Fibroblast of mammary gland (primary cell): ENCODE results near the gene ADAMTS2.

Source experiments
- DNase-seq: peaks from one replicate; pipeline ENCODE4 v3.0.0-alpha.2; 2010; ENCODE audit warnings: low read depth
- H3K4me3 ChIP-seq: 2 replicates; pipeline ENCODE4 v1.5.1; 2011; ENCODE audit warnings: low read depth, mild to moderate bottlenecking, low read length, moderate library complexity; ENCODE audit not compliant: control insufficient read depth
- CTCF ChIP-seq: conservative IDR thresholded peaks from 2 replicates; pipeline ENCODE4 v1.5.1; 2011; ENCODE audit warnings: low read depth, low read length, inconsistent platforms; ENCODE audit not compliant: control insufficient read depth, insufficient read depth

The ADAMTS2 gene

DNA sequence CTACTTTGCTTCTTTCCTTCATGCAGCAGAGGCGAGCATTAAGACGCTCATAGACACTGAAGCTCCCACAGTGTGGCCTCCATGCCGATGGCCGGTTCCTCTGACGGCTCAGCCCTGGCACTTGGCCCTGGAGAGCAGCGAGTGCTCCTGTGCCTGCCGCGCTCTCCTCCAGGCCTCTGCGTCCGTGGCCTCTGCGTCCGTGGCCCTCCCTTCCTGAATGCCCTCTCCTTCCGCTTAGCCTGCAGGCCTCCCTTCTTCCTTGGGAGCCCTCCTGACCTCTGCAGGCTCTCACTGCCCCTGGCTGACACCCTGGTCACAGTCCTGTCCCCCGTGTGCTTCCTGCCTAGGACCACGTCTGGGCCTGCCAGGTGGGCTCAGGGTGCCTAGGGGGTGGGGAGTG is 192.3 kb downstream of the ADAMTS2 start:
- H3K4me3 ChIP-seq, result no peak overlapping the region
- DNase-seq, result no peak
- TF ChIP-seq CTCF, result no peak

DNA sequence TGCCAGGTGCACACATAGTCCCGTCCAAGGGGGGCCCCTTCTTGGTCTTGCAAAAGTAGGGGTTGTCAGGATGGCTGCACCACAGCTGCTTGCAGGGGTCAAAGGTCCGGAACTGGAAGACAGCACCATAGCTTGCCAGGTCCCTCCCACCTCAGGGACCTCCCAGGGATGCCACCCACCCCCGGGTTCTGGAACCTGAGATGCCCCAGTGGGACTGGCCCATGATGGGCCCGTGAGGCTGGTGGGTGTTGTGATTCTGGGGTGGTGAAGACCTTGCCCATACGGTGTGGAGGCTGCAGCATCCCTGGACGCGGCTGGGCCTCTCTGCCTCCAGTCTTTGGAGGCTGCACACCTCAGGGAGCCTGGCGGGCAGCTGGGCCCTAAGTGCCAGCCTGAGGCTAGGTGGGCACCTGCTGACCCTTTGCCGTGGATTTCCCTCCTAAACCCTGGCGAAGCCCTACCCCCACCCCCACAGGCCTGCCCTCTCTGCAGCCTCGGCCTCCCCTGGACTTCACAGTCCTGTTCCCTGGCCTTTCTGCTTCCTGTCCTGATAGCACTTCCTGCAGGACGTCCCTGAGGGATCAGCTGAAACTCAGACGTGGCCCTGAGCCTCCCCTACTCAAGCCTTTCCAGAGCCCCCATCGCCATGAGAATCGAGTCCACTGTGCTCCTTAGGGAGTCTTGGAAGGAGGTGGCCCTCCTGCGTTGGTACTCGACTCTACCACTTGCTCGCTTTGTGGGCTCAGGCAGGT is 192.9 kb downstream of the ADAMTS2 start:
- no peak for TF ChIP-seq CTCF

GRCh38 chr5:179151286-179152118 is 193.8 kb downstream of the ADAMTS2 start:
- no peak for TF ChIP-seq CTCF
- no peak overlapping the region for H3K4me3 ChIP-seq
- no peak for DNase-seq

More for the DNA sequence above, 192.9 kb downstream of the ADAMTS2 start:
- H3K4me3 ChIP-seq, result no peak overlapping the region
- no peak for DNase-seq

GRCh38 chr5:179150011-179150410 is 195.2 kb downstream of the ADAMTS2 start:
- DNase-seq, result no peak
- H3K4me3 ChIP-seq, result no peak overlapping the region
- no peak for TF ChIP-seq CTCF

DNA sequence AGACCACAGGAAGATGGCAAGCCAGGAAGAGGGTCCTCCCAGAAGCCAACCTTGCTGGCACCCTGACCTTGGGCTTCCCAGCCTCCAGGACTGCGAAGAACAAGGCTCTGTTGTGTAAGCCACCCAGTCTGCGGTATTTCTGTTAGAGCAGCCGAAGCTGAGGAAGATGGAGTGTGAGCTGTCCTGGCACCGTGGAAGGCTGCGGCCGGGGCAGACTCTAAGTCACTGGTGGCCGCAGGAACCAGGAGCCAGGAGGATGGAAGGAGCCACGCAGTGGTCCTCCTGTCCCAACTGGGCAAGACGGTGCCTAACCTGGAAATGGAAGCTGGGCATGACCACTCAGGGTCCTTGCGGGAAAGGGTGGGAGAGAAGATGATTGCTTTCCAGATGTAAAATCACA is 196.0 kb downstream of the ADAMTS2 start:
- no peak for TF ChIP-seq CTCF

DNA sequence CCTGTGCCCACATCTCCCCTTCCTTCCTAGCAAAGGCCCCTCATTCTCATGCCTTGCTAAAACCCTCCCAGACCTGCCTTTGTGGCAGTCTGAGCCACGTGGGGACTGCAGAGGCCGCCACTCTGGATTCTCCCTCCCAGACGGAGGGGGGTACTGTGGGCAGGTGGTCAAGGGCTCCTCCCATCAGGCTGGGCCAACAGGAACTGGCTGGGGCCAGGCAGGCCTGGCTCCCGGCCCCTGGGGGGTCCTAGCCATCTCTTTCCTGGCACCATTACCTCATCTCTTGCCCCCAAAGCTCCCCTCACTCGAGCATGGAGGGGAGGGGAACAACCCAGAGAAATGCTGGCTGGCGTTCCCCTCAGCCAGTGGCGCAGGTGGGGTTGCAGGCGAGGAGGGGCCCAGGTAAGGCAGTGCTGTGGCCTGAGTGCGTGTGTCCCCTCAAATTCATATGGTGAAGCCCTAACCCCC is 196.5 kb downstream of the ADAMTS2 start:
- H3K4me3 ChIP-seq, result no peak overlapping the region
- no peak for DNase-seq
- no peak for TF ChIP-seq CTCF

More for the DNA sequence above, 196.0 kb downstream of the ADAMTS2 start:
- no peak for DNase-seq
- no peak overlapping the region for H3K4me3 ChIP-seq
